Jurkat, Clone E6-1 (cell line): ENCODE measurements around the gene BUD23. TPM values are rescaled to one million over a fixed set of nuclear protein-coding genes. Genes with fewer than 3 reads are reported as not detected.
"Not testable (repeated sequence)": the region's sequence is repeated elsewhere in the genome, so short reads cannot be mapped to it uniquely, and the experiment has no call there.

Experiments
- DNase-seq: peaks from one replicate; pipeline ENCODE4 v3.0.0-alpha.2; 2011; ENCODE audit warnings: low read depth, low spot score
- H3K4me3 ChIP-seq: 2 replicates; pipeline ENCODE4 v1.5.1; 2011; ENCODE audit warnings: mild to moderate bottlenecking, low read length, control low read depth, moderate library complexity
- polyA plus RNA-seq: library from polyadenylated mRNA; unstranded; fragments of >200 nt; gene quantifications from one replicate; pipeline ENCODE4 v1.2.1, GENCODE V29; 2012; ENCODE audit warnings: missing spikeins; ENCODE audit not compliant: insufficient read length, insufficient read depth

The BUD23 gene, protein sequence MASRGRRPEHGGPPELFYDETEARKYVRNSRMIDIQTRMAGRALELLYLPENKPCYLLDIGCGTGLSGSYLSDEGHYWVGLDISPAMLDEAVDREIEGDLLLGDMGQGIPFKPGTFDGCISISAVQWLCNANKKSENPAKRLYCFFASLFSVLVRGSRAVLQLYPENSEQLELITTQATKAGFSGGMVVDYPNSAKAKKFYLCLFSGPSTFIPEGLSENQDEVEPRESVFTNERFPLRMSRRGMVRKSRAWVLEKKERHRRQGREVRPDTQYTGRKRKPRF
- polyA plus RNA-seq, result 181 TPM

- H3K4me3 ChIP-seq, result peak within 1 kb of the TSS; percentile 80
- DNase-seq, result peak; percentile 92
Observed at GRCh38 chr7:73683056-73683787, at the start of gene BUD23, which contains the start of gene DNAJC30. BUD23 (plus strand) TSS chr7:73683597; CDS start chr7:73683626, 29 bp downstream. DNAJC30 (minus strand) TSS chr7:73683453; CDS start chr7:73683423, 30 bp downstream.

DNA sequence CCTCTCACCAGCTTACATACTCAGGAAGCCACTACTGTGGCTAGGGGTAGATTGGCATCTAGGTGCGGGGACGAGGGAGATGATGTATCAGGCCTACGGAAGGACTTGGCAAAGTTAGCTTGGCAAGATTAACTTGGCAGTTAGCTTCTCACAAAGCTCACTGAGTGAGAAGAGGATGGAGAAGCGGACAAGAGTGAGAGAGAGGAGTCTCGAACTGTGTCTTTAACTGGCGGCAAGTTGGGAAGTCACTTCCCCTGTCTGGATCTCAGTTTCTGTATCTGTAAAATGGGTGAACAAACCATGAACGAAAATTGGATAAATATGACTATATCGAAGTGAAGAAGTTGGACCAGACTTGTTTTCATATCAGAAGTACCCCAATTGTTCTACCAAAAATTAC lies 49.6 kb upstream of the BUD23 start:
- DNase-seq, result no peak
- no peak overlapping the region for H3K4me3 ChIP-seq

DNA sequence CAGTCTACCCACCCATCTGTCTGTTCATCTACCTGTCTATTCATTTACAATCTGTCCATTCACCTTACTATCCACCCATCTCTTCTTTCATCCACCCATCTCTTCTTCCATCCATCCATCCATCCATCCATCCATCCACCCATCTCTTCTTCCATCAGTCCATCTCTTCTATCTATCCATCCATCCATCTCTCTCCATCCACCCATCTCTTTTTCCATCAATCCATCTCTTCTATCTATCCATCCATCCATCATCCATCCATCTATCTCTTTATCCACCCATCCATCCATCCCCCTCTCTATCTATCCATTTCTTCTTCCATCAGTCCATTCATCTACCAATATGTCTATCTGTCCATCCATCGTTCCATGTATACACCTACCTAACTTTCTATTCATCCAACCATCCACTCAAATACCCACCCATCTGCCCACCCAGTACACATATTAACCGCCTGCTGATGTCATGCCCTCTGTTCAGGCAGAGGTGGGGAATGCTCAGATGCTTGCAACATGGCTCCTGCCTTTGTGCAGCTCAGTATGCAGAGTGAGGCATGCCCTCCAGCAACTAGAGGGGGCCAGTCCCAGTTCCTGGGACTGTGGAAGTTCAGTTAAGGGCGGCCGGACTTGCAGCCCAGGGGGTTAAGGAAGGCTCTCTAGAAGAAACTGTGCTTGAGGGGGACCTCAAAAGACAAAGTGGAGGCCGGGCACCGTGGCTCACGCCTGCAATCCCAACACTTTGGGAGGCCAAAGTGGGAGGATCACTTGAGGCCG lies 47.8 kb upstream of the BUD23 start:
- DNase-seq, result no peak
- H3K4me3 ChIP-seq, result no peak overlapping the region

DNA sequence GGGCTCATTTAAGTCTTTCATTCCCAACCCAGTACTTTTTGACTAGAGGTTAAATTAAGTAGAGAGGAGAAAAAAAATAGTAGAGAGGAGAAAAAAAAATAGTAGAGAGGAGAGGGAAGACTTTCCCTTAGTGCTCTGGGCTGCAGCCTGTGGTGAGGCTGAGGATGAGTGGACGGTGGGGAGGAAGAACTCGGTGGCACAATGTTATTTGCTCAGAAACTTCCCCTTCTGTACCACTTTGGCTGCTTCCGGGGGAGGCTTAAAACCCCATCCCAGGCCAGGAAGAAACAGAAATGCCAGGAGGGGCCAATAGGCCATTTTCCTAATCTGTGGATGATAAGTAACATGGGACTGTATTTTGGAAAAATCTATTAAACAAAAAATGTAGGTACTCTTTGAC lies 44.5 kb upstream of the BUD23 start:
- no peak for DNase-seq
- no peak overlapping the region for H3K4me3 ChIP-seq

GRCh38 chr7:73642834-73643233 lies 40.6 kb upstream of the BUD23 start:
- H3K4me3 ChIP-seq, result no peak overlapping the region
- DNase-seq, result no peak

DNA sequence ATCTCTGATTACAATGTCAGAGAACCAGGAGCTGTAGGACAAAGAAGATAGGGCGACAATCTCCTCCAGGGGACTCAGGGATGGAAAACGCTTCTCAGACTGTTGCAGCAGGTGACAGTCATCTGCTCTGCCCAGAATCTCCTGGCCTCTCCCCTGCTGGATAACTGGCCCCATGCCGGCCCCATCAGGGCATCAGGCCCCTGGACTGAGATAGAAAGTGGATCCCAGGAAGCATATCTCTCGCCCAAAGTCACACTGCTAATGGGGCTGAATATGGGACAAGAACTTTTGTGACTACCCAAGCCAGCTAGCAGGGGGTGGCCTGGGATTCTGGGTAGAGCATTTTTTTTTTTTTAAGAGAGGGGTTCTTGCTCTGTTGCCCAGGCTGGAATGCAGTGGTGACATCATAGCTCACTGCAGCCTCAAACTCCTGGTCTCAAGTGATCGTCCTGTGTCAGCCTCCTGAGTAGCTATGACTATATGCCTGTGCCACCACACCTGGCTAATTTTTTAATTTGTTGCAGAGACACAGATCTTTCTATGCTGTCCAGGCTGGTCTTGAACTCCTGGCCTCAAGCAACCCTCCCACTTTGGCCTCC lies 38.6 kb upstream of the BUD23 start:
- DNase-seq, result no peak
- no peak overlapping the region for H3K4me3 ChIP-seq

DNA sequence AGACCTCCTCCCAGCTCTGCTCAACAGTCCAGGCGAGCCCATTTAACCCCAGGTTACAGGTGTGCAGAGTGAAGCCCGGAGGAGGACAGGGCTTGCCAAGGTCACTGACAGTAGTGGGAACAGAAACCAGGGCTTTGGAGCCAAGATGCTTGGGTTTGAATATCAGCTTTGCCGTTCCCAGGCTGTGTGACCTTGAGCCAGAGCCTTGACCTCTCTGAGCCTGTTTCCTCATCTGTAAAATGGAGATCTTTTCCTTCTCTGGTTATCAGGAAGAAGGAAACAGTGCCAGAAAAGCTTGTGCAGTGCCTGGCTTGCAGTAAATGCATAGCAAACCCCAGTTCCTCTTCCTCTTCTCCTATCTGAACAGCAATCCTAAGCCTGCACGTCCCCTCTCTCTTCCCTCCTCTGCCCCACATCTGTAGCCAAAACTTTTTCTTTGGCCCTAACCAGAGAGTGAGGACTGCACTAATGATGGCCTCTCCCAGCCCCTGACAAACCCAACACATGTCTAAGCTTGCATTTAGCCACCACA lies 37.7 kb upstream of the BUD23 start:
- H3K4me3 ChIP-seq, result no peak overlapping the region
- no peak for DNase-seq

- H3K4me3 ChIP-seq, result no peak overlapping the region
- no peak for DNase-seq
Observed at GRCh38 chr7:73646785-73647724, 36.3 kb upstream of the BUD23 start.

DNA sequence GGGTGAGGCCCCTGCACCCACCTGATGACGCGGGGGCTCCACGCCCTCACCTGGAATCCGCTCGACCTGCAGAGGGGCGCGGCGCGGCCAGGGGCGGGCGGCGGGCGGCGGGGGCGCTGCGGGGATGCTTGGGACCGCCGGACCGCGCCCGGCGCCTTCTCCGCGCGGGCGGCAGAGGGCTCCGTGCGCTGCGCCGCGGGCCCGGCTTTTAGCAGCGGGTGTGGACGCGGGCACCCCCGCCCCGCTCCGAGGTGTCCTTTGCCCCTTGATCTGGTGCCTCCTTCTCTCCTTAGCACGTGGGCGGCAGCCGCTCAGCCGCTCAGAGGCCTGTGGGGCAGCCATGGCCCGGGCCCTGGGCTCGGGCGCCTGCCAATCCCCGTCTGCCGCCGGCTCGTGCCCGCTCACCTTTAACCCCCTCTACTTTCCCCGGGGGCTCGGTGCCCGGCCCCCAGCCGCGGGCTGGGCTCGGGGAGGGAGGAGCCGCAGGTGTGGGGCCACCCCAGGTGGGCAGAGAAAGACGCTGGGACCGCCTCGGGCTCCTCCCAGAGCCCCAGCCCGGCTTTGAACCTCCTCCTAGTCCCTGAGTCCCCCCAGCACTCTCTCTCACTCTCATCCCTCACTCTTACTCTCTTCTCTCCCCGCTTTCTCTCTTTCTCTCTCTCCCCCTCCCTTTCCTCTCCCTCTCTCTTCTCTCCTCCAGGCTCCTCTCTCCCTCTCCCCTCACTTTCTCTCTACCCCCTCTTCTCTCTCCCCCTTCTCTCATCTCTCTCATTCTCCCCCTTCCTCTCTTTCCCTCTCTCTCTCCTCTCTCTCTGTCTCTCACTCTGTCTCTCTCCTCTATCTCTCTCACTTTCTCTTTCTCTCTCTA lies 35.4 kb upstream of the BUD23 start:
- peak overlapping the region; percentile 30 for H3K4me3 ChIP-seq
- DNase-seq, result no peak

DNA sequence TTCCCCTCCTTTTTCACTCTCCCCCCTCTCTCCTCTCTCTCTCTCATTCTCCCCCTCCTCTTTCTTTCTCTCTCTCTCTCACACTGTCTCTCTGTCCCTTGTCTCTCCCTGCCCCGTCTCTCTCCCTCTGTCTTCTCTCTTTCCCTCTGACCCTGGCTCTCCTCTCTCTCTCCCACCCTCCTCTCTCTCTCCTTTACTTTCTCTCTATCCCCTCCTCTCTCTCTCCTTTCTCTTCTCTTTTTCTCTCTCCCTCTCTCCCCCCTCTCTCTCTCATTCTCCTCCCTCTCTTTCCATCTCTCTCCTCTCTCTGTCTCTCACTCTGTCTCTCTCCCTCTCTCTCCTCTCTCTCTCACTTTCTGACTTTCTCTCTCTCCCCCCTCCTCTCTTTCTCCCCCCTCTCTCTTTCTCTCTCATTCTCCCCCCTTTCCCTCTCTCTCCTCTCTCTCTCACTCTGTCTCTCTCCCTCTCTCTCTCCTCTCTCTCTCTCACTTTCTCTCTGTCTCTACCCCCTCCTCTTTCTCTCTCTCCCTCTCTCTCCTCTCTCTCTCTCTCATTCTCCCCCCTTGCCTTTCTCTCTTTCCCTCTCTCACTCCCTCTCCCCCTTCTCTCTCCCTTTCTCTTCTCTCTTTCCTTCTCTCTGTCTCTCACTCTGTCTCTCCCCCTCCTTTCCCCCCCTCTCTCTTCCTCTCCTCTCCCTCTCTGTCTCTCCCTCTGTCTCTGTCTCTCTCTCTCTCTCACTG lies 34.6 kb upstream of the BUD23 start:
- no peak overlapping the region for H3K4me3 ChIP-seq
- no peak for DNase-seq

DNA sequence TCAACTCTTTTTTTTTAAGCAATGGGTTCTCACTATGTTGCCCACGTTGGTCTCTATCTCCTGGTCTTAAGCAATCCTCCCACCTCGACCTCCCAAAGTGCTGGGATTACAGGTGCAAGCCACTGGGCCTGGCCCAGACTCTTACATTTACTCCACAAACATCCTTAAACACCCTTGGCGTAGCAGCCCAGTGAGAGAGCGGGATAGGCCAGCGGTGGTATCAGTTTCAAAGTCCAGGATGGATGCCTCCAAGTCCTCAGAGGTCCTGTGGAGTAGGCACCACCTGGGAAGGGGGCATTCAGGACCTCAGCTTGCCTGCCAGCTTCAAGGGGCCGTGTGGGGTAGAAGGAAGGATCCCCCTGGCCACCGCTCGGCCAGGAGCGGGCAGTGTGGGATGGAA lies 33.8 kb upstream of the BUD23 start:
- DNase-seq, result no peak
- no peak overlapping the region for H3K4me3 ChIP-seq

- no peak overlapping the region for H3K4me3 ChIP-seq
- DNase-seq, result no peak
Observed at GRCh38 chr7:73650524-73650923, 32.9 kb upstream of the BUD23 start.

- no peak overlapping the region for H3K4me3 ChIP-seq
- no peak for DNase-seq
Observed at GRCh38 chr7:73652541-73652949, 30.9 kb upstream of the BUD23 start.

DNA sequence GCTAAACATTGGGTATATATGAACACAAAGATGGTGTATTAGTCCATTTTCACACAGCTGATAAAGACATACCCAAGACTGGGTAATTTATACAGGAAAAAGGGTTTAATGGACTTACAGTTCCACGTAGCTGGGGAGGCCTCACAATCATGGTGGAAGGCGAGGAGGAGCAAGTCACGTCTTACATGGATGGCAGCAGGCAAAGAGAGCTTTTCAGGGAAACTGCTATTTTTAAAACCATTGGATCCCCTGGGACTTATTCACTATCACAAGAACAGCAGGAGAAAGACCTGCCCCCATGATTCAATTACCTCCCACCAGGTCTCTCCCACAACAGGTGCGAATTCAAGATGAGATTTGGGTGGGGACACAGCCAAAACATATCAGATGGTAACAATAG lies 28.1 kb upstream of the BUD23 start:
- H3K4me3 ChIP-seq, DNase-seq: not testable (repeated sequence)

- no peak for DNase-seq
Observed at GRCh38 chr7:73659983-73660382, 23.4 kb upstream of the BUD23 start.

DNA sequence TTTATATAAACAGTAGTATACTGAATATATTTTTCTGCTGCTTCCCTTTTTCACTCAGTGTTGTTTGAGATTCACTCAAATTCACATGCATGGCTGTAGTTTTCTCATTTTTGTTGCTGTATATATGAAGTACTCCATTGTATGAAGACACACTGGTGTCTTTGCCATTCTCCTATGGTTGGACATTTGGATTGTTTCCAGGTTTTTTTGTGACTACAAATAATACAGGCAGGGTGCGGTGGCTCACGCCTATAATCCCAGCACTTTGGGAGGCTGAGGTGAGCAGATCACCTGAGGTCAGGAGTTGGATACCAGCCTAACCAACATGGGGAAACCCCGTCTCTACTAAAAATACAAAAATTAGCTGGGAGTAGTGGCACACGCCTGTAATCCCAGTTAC lies 22.8 kb upstream of the BUD23 start:
- DNase-seq, H3K4me3 ChIP-seq: not testable (repeated sequence)

More at GRCh38 chr7:73659983-73660382, 23.4 kb upstream of the BUD23 start:
- H3K4me3 ChIP-seq, result no peak overlapping the region

GRCh38 chr7:73663033-73663432 lies 20.4 kb upstream of the BUD23 start:
- no peak overlapping the region for H3K4me3 ChIP-seq
- DNase-seq, result no peak
